Measurements from ENCODE around the gene HOMER3.
"Not testable (repeated sequence)": the region's sequence is repeated elsewhere in the genome, so short reads cannot be mapped to it uniquely, and the experiment has no call there.

The HOMER3 gene

GRCh38 chr19:18928018-18928805 lies 12.8 kb downstream of the HOMER3 start:
- in situ Hi-C loops (cut with MboI; ENCODE audit: low sequenced_read_pairs), result no loop called here

- in situ Hi-C loops (cut with MboI; ENCODE audit: low sequenced_read_pairs), result no loop called here
Observed at GRCh38 chr19:18924684-18925213, 16.3 kb downstream of the HOMER3 start.

GRCh38 chr19:18922228-18922985 lies 18.6 kb downstream of the HOMER3 start:
- in situ Hi-C loops (cut with MboI; ENCODE audit: low sequenced_read_pairs), result no loop called here

GRCh38 chr19:18921593-18921992 lies 19.4 kb downstream of the HOMER3 start:
- in situ Hi-C loops (cut with MboI; ENCODE audit: low sequenced_read_pairs), result no loop called here

GRCh38 chr19:18920400-18920799 lies 20.6 kb downstream of the HOMER3 start:
- in situ Hi-C loops (cut with MboI; ENCODE audit: low sequenced_read_pairs), result no loop called here

- in situ Hi-C loops (cut with MboI; ENCODE audit: low sequenced_read_pairs), result no loop called here
Observed at GRCh38 chr19:18919900-18920214, 21.2 kb downstream of the HOMER3 start.

GRCh38 chr19:18919086-18919899 lies 21.7 kb downstream of the HOMER3 start, which contains the start of the genes COPE and DDX49:
COPE (minus strand) TSS chr19:18919387; CDS start chr19:18919348, 39 bp downstream.
DDX49 (plus strand) TSS chr19:18919715; CDS start chr19:18919742, 27 bp downstream.
- in situ Hi-C loops (cut with MboI; ENCODE audit: low sequenced_read_pairs), result no loop called here

GRCh38 chr19:18917593-18917992 lies 23.4 kb downstream of the HOMER3 start:
- in situ Hi-C loops (cut with MboI; ENCODE audit: low sequenced_read_pairs), result not testable (repeated sequence)

- in situ Hi-C loops (cut with MboI; ENCODE audit: low sequenced_read_pairs), result no loop called here
Observed at GRCh38 chr19:18915639-18916038, 25.4 kb downstream of the HOMER3 start.

GRCh38 chr19:18913466-18913865 lies 27.6 kb downstream of the HOMER3 start:
- in situ Hi-C loops (cut with MboI; ENCODE audit: low sequenced_read_pairs), result no loop called here

GRCh38 chr19:18912933-18913332 lies 28.1 kb downstream of the HOMER3 start:
- in situ Hi-C loops (cut with MboI; ENCODE audit: low sequenced_read_pairs), result no loop called here

GRCh38 chr19:18910801-18911436 lies 30.1 kb downstream of the HOMER3 start:
- in situ Hi-C loops (cut with MboI; ENCODE audit: low sequenced_read_pairs), result no loop called here

GRCh38 chr19:18910010-18910409 lies 31.0 kb downstream of the HOMER3 start:
- in situ Hi-C loops (cut with MboI; ENCODE audit: low sequenced_read_pairs), result no loop called here

- in situ Hi-C loops (cut with MboI; ENCODE audit: low sequenced_read_pairs), result no loop called here
Observed at GRCh38 chr19:18908917-18909619, 31.9 kb downstream of the HOMER3 start.

GRCh38 chr19:18906605-18907519 lies 34.2 kb downstream of the HOMER3 start:
- in situ Hi-C loops (cut with MboI; ENCODE audit: low sequenced_read_pairs), result no loop called here

GRCh38 chr19:18905513-18906236 lies 35.3 kb downstream of the HOMER3 start:
- in situ Hi-C loops (cut with MboI; ENCODE audit: low sequenced_read_pairs), result no loop called here

- in situ Hi-C loops (cut with MboI; ENCODE audit: low sequenced_read_pairs), result no loop called here
Observed at GRCh38 chr19:18905058-18905456, 36.0 kb downstream of the HOMER3 start.

GRCh38 chr19:18904334-18905057 lies 36.5 kb downstream of the HOMER3 start:
- in situ Hi-C loops (cut with MboI; ENCODE audit: low sequenced_read_pairs), result no loop called here
